Naive thymus-derived CD4-positive, alpha-beta T cell (primary cell): ENCODE results near the gene BBS12. TPM values are rescaled to one million over a fixed set of nuclear protein-coding genes. Genes with fewer than 3 reads are reported as not detected.
"Not testable (repeated sequence)": the region's sequence is repeated elsewhere in the genome, so short reads cannot be mapped to it uniquely, and the experiment has no call there.

Source experiments
- ATAC-seq: fragments of 150-1000 bp; cut with Tn5 transposase; 2 replicates; pipeline ENCODE4 v1.10.0; 2021; ENCODE audit warnings: mild to moderate bottlenecking, moderate library complexity
- CTCF ChIA-PET: fragments of 350-600 bp; sonication (Branson Sonifier 250); formaldehyde crosslinking; loops from one replicate; lab custom pipeline; 2021; ENCODE audit warnings: antibody characterized with exemption; lab: Charles Lee
- POLR2A ChIA-PET: fragments of 350-600 bp; sonication (Branson Sonifier 250); formaldehyde crosslinking; loops from one replicate; lab custom pipeline; 2021; ENCODE audit warnings: antibody characterized with exemption, inconsistent platforms; lab: Charles Lee
- DNase-seq, 9 donors: peaks; one replicate each; pipeline versions ENCODE4 v3.0.0 to v3.0.0-alpha.2; 2020 to 2022; ENCODE audit warnings: mixed read lengths in 1 of 9
- H3K27ac ChIP-seq: one replicate; pipeline ENCODE4 v1.7.0; 2013; ENCODE audit warnings: mild to moderate bottlenecking, low read depth, low read length, moderate library complexity
- H3K27me3 ChIP-seq, 2 donors: one replicate each; pipeline ENCODE4 v1.7.0; 2013; ENCODE audit warnings: low read length in 2 of 2, mild to moderate bottlenecking in 2 of 2, moderate library complexity in 2 of 2; ENCODE audit not compliant: control insufficient read depth in 2 of 2, insufficient read depth in 2 of 2
- H3K36me3 ChIP-seq, 3 experiments: 1 replicate in 2 of 3; 2 replicates in 1 of 3; pipeline ENCODE4 v1.7.0; 2013; ENCODE audit warnings: low read length in 3 of 3, mild to moderate bottlenecking in 3 of 3, moderate library complexity in 1 of 3; ENCODE audit not compliant: insufficient read depth in 3 of 3, control insufficient read depth in 2 of 3
- H3K4me1 ChIP-seq, 2 donors: one replicate each; pipeline ENCODE4 v1.7.0; 2013; ENCODE audit warnings: low read length in 2 of 2, mild to moderate bottlenecking in 2 of 2, moderate library complexity in 1 of 2; ENCODE audit not compliant: control insufficient read depth in 2 of 2, insufficient read depth in 2 of 2
- H3K4me3 ChIP-seq: 2 replicates; pipeline ENCODE4 v1.7.0; 2013; ENCODE audit warnings: mild to moderate bottlenecking, low read length
- H3K9me3 ChIP-seq, 3 experiments: 1 replicate in 2 of 3; 2 replicates in 1 of 3; pipeline ENCODE4 v1.7.0; 2013; ENCODE audit warnings: low read length in 3 of 3; ENCODE audit not compliant: control insufficient read depth in 2 of 3
- H3K27ac Mint-ChIP-seq, 9 donors: one replicate each; pipeline ENCODE4 v1.8.0; 2020 to 2022; ENCODE audit warnings: mixed read lengths in 9 of 9, mild to moderate bottlenecking in 8 of 9, moderate library complexity in 5 of 9, inconsistent platforms in 2 of 9
- H3K27me3 Mint-ChIP-seq, 5 donors: one replicate each; pipeline ENCODE4 v1.8.0; 2021 to 2022; ENCODE audit warnings: mixed read lengths in 5 of 5, mild to moderate bottlenecking in 1 of 5
- H3K36me3 Mint-ChIP-seq, 5 donors: one replicate each; pipeline ENCODE4 v1.8.0; 2020 to 2022; ENCODE audit warnings: mixed read lengths in 5 of 5, mild to moderate bottlenecking in 3 of 5, inconsistent platforms in 1 of 5
- H3K4me1 Mint-ChIP-seq, 7 donors: one replicate each; pipeline ENCODE4 v1.8.0; 2020 to 2022; ENCODE audit warnings: mixed read lengths in 7 of 7, mild to moderate bottlenecking in 3 of 7, inconsistent platforms in 1 of 7
- H3K4me3 Mint-ChIP-seq, 10 donors: one replicate each; pipeline ENCODE4 v1.8.0; 2020 to 2022; ENCODE audit warnings: mild to moderate bottlenecking in 10 of 10, mixed read lengths in 10 of 10, moderate library complexity in 6 of 10, inconsistent platforms in 2 of 10
- H3K9me3 Mint-ChIP-seq, 11 donors: one replicate each; pipeline ENCODE4 v1.8.0; 2020 to 2022; ENCODE audit warnings: mixed read lengths in 11 of 11, mild to moderate bottlenecking in 4 of 11, inconsistent platforms in 1 of 11, moderate library complexity in 1 of 11
- intact Hi-C, 2 donors: fragments of 100-400 bp; cut with micrococcal nuclease; formaldehyde crosslinking; loops; one replicate each; pipeline ENCODE4 v1.15.1; 2023
- polyA plus RNA-seq, 2 donors: library from polyadenylated mRNA; unstranded; fragments of 300-500 nt; fragmentation: Illumina TruSeq; gene quantifications; one replicate each; pipeline ENCODE4 v1.2.3, GENCODE V29; 2021
- total RNA-seq, 6 experiments: library from RNA in 5 of 6; stranded (reverse) in 5 of 6; gene quantifications; 1 replicate in 5 of 6; 2 replicates in 1 of 6; pipeline ENCODE4 v1.2.3 and lab custom pipeline; 2021 to 2026

BBS12 gene
- total and polyA plus RNA-seq, 7 experiments from 2014 or later, result 0.71 to 4.3 (median 1.9) TPM

DNA sequence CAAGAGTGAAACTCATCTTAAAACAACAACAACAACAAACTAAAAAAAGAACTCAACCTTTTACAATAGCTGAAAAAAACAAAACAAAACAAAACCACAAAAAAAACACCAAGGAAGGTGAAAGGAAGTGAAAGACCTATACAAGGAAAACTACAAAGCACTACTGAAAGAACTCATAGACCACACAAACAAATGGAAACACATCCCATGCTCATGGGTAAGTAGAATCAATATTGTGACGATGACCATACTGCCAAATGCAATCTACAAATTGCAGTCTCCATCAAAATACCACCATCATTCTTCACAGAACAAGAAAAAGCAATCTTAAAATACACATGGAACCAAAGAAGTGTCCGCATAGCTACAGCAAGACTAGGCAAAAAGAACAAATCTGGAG lies 52.6 kb downstream of the BBS12 start:
- no peak overlapping the region for H3K4me3 ChIP-seq
- DNase-seq, result no peak
- Mint-ChIP-seq H3K36me3 (peaks cover 0 to 13% (median 0%) of the 10 kb centered on the region in 5 donors), H3K27ac (peak overlapping the region in 1 of 9 donors; percentile 62), H3K4me3 (peak overlapping the region in 1 of 10 donors; percentile 54), H3K27me3 (peaks cover 0 to 12% (median 10%) of the 10 kb centered on the region in 5 donors), H3K4me1 (peaks cover 0 to 29% (median 0%) of the 10 kb centered on the region in 7 donors), H3K9me3 (peaks cover 0 to 15% (median 0%) of the 10 kb centered on the region in 11 donors)
- no peak overlapping the region for H3K27ac ChIP-seq
- no peak for ATAC-seq
- no peaks in the 10 kb centered on the region for H3K27me3 ChIP-seq
- POLR2A ChIA-PET, result no interaction called here
- H3K36me3 ChIP-seq, result no peaks in the 10 kb centered on the region
- H3K9me3 ChIP-seq, result no peaks in the 10 kb centered on the region
- CTCF ChIA-PET, result no interaction called here
- no peaks in the 10 kb centered on the region for H3K4me1 ChIP-seq
- intact Hi-C loops, result no loop called here

GRCh38 chr4:122786296-122786695 lies 53.8 kb downstream of the BBS12 start:
- CTCF ChIA-PET, H3K4me3 Mint-ChIP-seq, H3K4me3 ChIP-seq, H3K27me3 ChIP-seq, POLR2A ChIA-PET, H3K27ac ChIP-seq, DNase-seq, H3K36me3 ChIP-seq, intact Hi-C loops, H3K27me3 Mint-ChIP-seq, H3K9me3 ChIP-seq, ATAC-seq, H3K4me1 ChIP-seq, H3K27ac Mint-ChIP-seq: not testable (repeated sequence)
- Mint-ChIP-seq H3K9me3 (peaks cover 0 to 15% (median 0%) of the 10 kb centered on the region in 11 donors), H3K4me1 (peaks cover 0 to 29% (median 0%) of the 10 kb centered on the region in 7 donors), H3K36me3 (peaks cover 0 to 13% (median 0%) of the 10 kb centered on the region in 5 donors)

- H3K4me3 ChIP-seq, H3K27ac Mint-ChIP-seq, ATAC-seq, H3K27me3 ChIP-seq, H3K27ac ChIP-seq, H3K4me1 ChIP-seq, intact Hi-C loops, H3K27me3 Mint-ChIP-seq, CTCF ChIA-PET, H3K4me3 Mint-ChIP-seq, DNase-seq, H3K9me3 ChIP-seq, POLR2A ChIA-PET, H3K36me3 ChIP-seq: not testable (repeated sequence)
- Mint-ChIP-seq H3K36me3 (peaks cover 0 to 13% (median 0%) of the 10 kb centered on the region in 5 donors), H3K4me1 (peaks cover 0 to 29% (median 0%) of the 10 kb centered on the region in 7 donors), H3K9me3 (peaks cover 0 to 15% (median 0%) of the 10 kb centered on the region in 11 donors)
These were observed 54.4 kb downstream of the BBS12 start for GRCh38 chr4:122786920-122787319.

GRCh38 chr4:122787940-122788339 lies 55.4 kb downstream of the BBS12 start:
- H3K4me3 ChIP-seq, result no peak overlapping the region
- peaks cover 0 to 4% (median 3%) of the 10 kb centered on the region in 5 donors for H3K27me3 Mint-ChIP-seq
- peaks cover 0 to 29% (median 0%) of the 10 kb centered on the region in 7 donors for H3K4me1 Mint-ChIP-seq
- ChIA-PET CTCF (interaction anchor here (0.6 to 0.7 kb wide), 2 partner anchors 13 to 141 kb away, joined by 3 read pairs; no protein-coding TSS in a partner anchor), POLR2A (no interaction called here)
- H3K9me3 Mint-ChIP-seq, result peaks cover 0 to 15% (median 0%) of the 10 kb centered on the region in 11 donors
- no peaks in the 10 kb centered on the region for H3K27me3 ChIP-seq
- DNase-seq, result no peak
- intact Hi-C loops, result no loop called here
- H3K4me1 ChIP-seq, result no peaks in the 10 kb centered on the region
- H3K4me3 Mint-ChIP-seq, result no peak overlapping the region
- H3K27ac ChIP-seq, result no peak overlapping the region
- no peaks in the 10 kb centered on the region for H3K9me3 ChIP-seq
- H3K36me3 Mint-ChIP-seq, result peaks cover 0 to 13% (median 0%) of the 10 kb centered on the region in 5 donors
- no peak overlapping the region for H3K27ac Mint-ChIP-seq
- ATAC-seq, result no peak
- no peaks in the 10 kb centered on the region for H3K36me3 ChIP-seq

GRCh38 chr4:122788935-122789334 lies 56.4 kb downstream of the BBS12 start:
- no peak overlapping the region for H3K4me3 Mint-ChIP-seq
- no peak for ATAC-seq
- peaks cover 0 to 15% (median 0%) of the 10 kb centered on the region in 11 donors for H3K9me3 Mint-ChIP-seq
- no peak overlapping the region for H3K27ac Mint-ChIP-seq
- H3K4me3 ChIP-seq, result no peak overlapping the region
- H3K4me1 Mint-ChIP-seq, result peaks cover 0 to 22% (median 0%) of the 10 kb centered on the region in 7 donors
- intact Hi-C loops, result no loop called here
- H3K27me3 Mint-ChIP-seq, result no peaks in the 10 kb centered on the region
- POLR2A ChIA-PET, result no interaction called here
- H3K36me3 ChIP-seq, result no peaks in the 10 kb centered on the region
- peaks cover 0 to 13% (median 0%) of the 10 kb centered on the region in 5 donors for H3K36me3 Mint-ChIP-seq
- CTCF ChIA-PET, result interaction anchor here (0.6 to 0.7 kb wide), 4 partner anchors 54 to 1418 kb away, joined by 3 to 9 read pairs (median 4); no protein-coding TSS in a partner anchor
- no peak overlapping the region for H3K27ac ChIP-seq
- H3K9me3 ChIP-seq, result no peaks in the 10 kb centered on the region
- DNase-seq, result no peak
- H3K4me1 ChIP-seq, result no peaks in the 10 kb centered on the region
- no peaks in the 10 kb centered on the region for H3K27me3 ChIP-seq

GRCh38 chr4:122793811-122794210 lies 61.3 kb downstream of the BBS12 start:
- H3K27me3 Mint-ChIP-seq, result peaks cover 0 to 13% (median 4%) of the 10 kb centered on the region in 5 donors
- ChIA-PET POLR2A (no interaction called here), CTCF (no interaction called here)
- H3K4me3 Mint-ChIP-seq, result no peak overlapping the region
- peaks cover 0 to 1% (median 0%) of the 10 kb centered on the region in 5 donors for H3K36me3 Mint-ChIP-seq
- Histone ChIP-seq H3K4me1 (no peaks in the 10 kb centered on the region), H3K36me3 (no peaks in the 10 kb centered on the region), H3K27ac (no peak overlapping the region), H3K9me3 (no peaks in the 10 kb centered on the region), H3K4me3 (no peak overlapping the region), H3K27me3 (no peaks in the 10 kb centered on the region)
- intact Hi-C loops, result no loop called here
- peaks cover 0 to 6% (median 0%) of the 10 kb centered on the region in 7 donors for H3K4me1 Mint-ChIP-seq
- no peak overlapping the region for H3K27ac Mint-ChIP-seq
- no peak for DNase-seq
- ATAC-seq, result no peak
- H3K9me3 Mint-ChIP-seq, result peaks cover 0 to 2% (median 0%) of the 10 kb centered on the region in 11 donors
